ENCODE data around the gene RGCC. TPM values are rescaled to one million over a fixed set of nuclear protein-coding genes. Genes with fewer than 3 reads are reported as not detected.
"Not testable (repeated sequence)": the region's sequence is repeated elsewhere in the genome, so short reads cannot be mapped to it uniquely, and the experiment has no call there.

The RGCC gene
- polyA plus RNA-seq, 1 donor: 12.7 TPM

DNA sequence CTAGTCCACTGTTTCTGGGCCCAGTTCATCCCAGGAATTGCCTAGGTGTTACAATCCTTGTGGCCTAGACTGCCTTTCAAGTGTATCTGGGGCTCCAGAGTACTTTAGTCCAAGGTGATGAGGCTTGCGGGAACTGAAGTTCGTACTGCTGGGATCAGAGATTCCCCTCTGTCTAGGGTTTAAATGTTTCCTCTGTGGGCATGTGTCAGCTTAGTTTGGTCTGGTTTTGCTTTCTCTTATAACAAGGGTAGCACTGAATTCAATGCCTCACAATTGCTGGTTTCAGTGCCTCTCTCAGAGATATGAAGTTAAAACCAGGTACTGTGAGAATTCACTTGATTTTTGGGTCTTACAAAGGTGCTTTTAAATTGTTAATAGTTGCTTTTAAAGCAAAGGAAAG is 30.8 kb downstream of the RGCC start:
- DNase-seq: no peak

GRCh38 chr13:41490371-41491015 is 33.1 kb downstream of the RGCC start:
- DNase-seq: no peak

- no peak for DNase-seq
Measured at GRCh38 chr13:41491436-41491835, 34.1 kb downstream of the RGCC start.

- DNase-seq: no peak
Measured at GRCh38 chr13:41492432-41493260, 35.3 kb downstream of the RGCC start.

DNA sequence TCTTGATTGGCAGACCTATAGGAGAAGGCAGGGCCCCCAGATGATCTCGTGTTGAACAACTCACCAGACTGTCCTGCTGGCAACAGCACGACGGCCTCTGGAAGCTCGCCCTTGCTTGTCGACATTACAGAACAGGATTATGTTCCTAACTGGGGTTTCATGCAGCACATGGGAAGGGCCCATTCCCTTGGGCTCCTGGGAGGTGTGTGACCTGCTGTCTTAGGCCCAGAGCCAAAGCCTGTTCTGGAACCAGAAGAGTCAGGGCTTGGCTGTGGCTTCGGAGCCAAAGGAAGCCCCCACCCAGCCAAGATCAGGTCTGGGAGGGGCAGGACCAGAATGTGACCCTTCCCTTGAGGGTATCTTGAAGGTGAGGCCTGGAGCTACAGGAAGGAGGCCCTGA is 36.9 kb downstream of the RGCC start:
- no peak for DNase-seq

- DNase-seq: no peak
Measured at GRCh38 chr13:41495044-41495443, 37.7 kb downstream of the RGCC start.

- no peak for DNase-seq
Measured at GRCh38 chr13:41496420-41497234, 39.3 kb downstream of the RGCC start.

- DNase-seq: no peak
Measured at GRCh38 chr13:41497436-41497835, 40.1 kb downstream of the RGCC start.

DNA sequence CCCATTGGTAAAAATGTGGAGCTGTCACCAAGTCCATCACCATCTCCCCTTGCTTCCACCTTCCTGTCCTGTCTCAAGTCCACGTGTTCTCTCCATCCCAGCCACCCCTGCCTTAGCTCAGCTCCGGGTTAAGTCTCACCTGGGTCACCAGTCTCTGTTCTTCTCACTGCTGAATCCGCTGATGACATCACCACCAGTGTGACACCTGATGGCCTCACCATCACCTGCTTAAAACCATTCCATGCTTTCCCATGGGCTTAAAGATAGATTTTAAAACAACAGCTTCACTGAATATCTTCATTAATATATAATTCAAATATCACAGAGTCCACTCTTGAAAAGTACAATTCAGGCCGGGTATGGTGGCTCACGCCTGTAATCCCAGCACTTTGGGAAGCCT is 42.1 kb downstream of the RGCC start:
- DNase-seq: no peak

GRCh38 chr13:41500511-41500910 is 43.2 kb downstream of the RGCC start:
- DNase-seq: no peak

DNA sequence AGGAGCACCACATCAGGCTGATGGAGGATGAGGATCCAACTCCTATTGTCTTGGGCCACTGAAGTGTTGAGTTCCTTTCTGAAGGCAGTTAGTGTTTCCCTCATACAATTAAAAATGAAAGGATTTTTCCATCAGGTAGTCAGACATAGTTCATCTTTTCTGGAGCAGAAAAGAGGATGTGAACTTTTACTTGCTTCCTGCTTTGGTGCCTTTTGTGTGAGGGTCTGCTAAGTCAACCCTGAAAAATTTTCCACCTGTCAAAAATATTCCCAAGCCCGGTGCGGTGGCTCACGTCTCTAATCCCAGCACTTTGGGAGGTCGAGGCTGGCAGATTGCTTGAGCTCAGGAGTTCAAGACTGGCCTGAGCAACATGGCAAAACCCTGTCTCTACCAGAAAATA is 43.9 kb downstream of the RGCC start:
- DNase-seq: no peak

GRCh38 chr13:41502031-41502430 is 44.7 kb downstream of the RGCC start:
- no peak for DNase-seq

DNA sequence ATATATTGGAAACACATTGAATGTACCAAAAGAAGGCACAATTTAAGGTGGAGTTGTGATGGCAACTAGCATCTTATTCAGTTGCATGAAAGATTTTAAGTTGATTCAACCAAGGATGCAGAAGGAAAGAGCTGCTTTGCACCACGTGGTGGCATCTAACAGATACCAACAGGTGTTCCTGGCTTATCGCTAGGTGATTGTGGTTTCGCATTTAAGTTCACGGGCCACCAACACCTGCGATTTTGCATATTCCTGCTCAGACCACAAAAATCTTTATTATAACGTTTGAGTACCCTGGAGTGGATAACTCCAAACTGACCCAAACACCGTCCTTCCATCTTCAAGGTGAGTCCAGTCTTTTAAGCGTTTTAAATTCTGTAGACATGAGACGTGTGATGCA is 45.3 kb downstream of the RGCC start:
- no peak for DNase-seq

GRCh38 chr13:41503356-41503755 is 46.0 kb downstream of the RGCC start:
- no peak for DNase-seq

GRCh38 chr13:41504657-41505056 is 47.3 kb downstream of the RGCC start:
- DNase-seq: not testable (repeated sequence)

- DNase-seq: no peak
Measured at GRCh38 chr13:41505209-41505835, 48.0 kb downstream of the RGCC start.

DNA sequence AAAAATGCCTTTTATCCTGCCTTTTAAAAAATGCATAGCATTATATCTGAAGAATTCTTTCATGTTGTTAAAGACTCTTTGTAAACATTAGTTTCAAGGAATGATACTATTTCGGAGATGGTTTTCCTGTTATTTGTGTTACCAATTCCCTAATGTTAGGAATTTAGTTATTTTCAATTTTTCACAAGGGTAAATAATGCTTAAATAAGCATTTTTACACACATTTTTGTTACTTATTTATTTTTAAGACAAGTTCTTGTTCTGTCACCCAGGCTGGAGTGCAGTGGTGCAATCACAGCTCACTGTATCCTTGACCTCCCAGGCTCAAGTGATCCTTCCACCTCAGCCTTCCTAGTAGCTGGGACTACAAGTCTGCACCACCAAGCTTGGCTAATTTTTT is 49.0 kb downstream of the RGCC start:
- DNase-seq: no peak

GRCh38 chr13:41509971-41510370 is 52.6 kb downstream of the RGCC start:
- DNase-seq: no peak

- DNase-seq: no peak
Measured at GRCh38 chr13:41511827-41512226, 54.5 kb downstream of the RGCC start.

DNA sequence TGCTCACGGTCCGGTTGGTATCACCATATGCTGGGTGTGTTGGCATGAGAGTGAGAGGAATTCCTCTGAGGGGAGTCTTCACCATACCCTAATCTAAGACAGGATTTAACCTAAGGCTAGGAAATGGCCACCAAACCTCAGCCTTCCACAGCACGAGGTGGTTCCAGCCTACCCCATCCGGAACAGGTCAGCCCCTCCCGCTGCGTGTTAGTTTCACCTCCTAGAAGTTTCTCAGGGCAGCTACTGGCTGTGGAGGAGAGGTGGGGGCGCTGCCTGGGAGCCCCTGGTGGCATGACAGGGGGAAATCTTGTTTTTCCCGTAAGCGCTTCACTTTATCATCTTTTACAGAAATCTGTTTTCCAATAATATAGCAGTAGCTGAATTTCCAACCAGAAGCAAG is 55.1 kb downstream of the RGCC start:
- DNase-seq: no peak

GRCh38 chr13:41513600-41513999 is 56.2 kb downstream of the RGCC start:
- no peak for DNase-seq

- DNase-seq: no peak
Measured at GRCh38 chr13:41514853-41515395, 57.6 kb downstream of the RGCC start.

Data from left kidney (tissue), 2 donors.